ENCODE data around the gene UGT1A4. TPM values are rescaled to one million over a fixed set of nuclear protein-coding genes. Genes with fewer than 3 reads are reported as not detected.
A peak's percentile ranks its signal among the peaks of the same experiment; 100 is the strongest.

The UGT1A4 gene
- total RNA-seq, 1 experiment from 2014 or later: not detected

GRCh38 chr2:233780771-233781170, 62.2 kb downstream of the UGT1A4 start:
- no peak for DNase-seq (ENCODE audit: low read depth)

- no peak for DNase-seq (ENCODE audit: low read depth)
Observed at GRCh38 chr2:233789554-233789953, 71.0 kb downstream of the UGT1A4 start.

- no peak for DNase-seq (ENCODE audit: low read depth)
Observed at GRCh38 chr2:233791151-233791882, 72.8 kb downstream of the UGT1A4 start.

GRCh38 chr2:233791883-233792329, 73.4 kb downstream of the UGT1A4 start:
- DNase-seq (ENCODE audit: low read depth): no peak

- DNase-seq (ENCODE audit: low read depth): no peak
Observed at GRCh38 chr2:233792720-233793119, 74.2 kb downstream of the UGT1A4 start.

- DNase-seq (ENCODE audit: low read depth): peak; percentile 4
Observed at GRCh38 chr2:233793465-233794127, 75.1 kb downstream of the UGT1A4 start.

GRCh38 chr2:233794128-233794658, 75.7 kb downstream of the UGT1A4 start:
- DNase-seq (ENCODE audit: low read depth): no peak

GRCh38 chr2:233795735-233796171, 77.2 kb downstream of the UGT1A4 start:
- no peak for DNase-seq (ENCODE audit: low read depth)

GRCh38 chr2:233796254-233796653, 77.7 kb downstream of the UGT1A4 start:
- no peak for DNase-seq (ENCODE audit: low read depth)

GRCh38 chr2:233798335-233799086, 80.0 kb downstream of the UGT1A4 start:
- DNase-seq (ENCODE audit: low read depth): no peak

GRCh38 chr2:233799087-233799665, 80.6 kb downstream of the UGT1A4 start:
- no peak for DNase-seq (ENCODE audit: low read depth)

- no peak for DNase-seq (ENCODE audit: low read depth)
Observed at GRCh38 chr2:233799716-233800115, 81.2 kb downstream of the UGT1A4 start.

- no peak for DNase-seq (ENCODE audit: low read depth)
Observed at GRCh38 chr2:233800208-233800607, 81.7 kb downstream of the UGT1A4 start.

- DNase-seq (ENCODE audit: low read depth): peak; percentile 69
Observed at GRCh38 chr2:233801357-233802131, 83.0 kb downstream of the UGT1A4 start.

- no peak for DNase-seq (ENCODE audit: low read depth)
Observed at GRCh38 chr2:233802132-233802815, 83.7 kb downstream of the UGT1A4 start.

- no peak for DNase-seq (ENCODE audit: low read depth)
Observed at GRCh38 chr2:233803292-233803911, 84.9 kb downstream of the UGT1A4 start.

- DNase-seq (ENCODE audit: low read depth): no peak
Observed at GRCh38 chr2:233803994-233804393, 85.5 kb downstream of the UGT1A4 start.

GRCh38 chr2:233807215-233807865, 88.8 kb downstream of the UGT1A4 start:
- DNase-seq (ENCODE audit: low read depth): no peak
